ENCODE results near the gene CIPC. TPM values are rescaled to one million over a fixed set of nuclear protein-coding genes. Genes with fewer than 3 reads are reported as not detected.

Gene CIPC
- total and polyA plus RNA-seq, 9 of the 15 experiments (the other 6 are each of a cell fraction or from before 2014, with no cell fraction given), result 5.0 to 16.9 (median 10.7) TPM

- TF ChIP-seq CHAMP1 (IDR thresholded peaks at IDR 0.05), result no peak
- peak; percentile 89 for TF ChIP-seq ZBTB26 (CRISPR knock-in tag; IDR thresholded peaks at IDR 0.05)
- peak; percentile 71; the same call in 1 of the 2 replicates for TF ChIP-seq ZNF592 (IDR thresholded peaks at IDR 0.05)
- no peak for TF ChIP-seq ZNF551 (CRISPR knock-in tag; IDR thresholded peaks at IDR 0.05)
- TF ChIP-seq ZC3H4 (CRISPR knock-in tag; IDR thresholded peaks at IDR 0.05; ENCODE audit: borderline replicate concordance), result no peak
- no peak for TF ChIP-seq CREB5 (CRISPR knock-in tag; IDR thresholded peaks at IDR 0.05)
- TF ChIP-seq NFE2L1 (tag; IDR thresholded peaks at IDR 0.05; ENCODE audit: borderline replicate concordance, low read depth), result no peak
- TF ChIP-seq RBFOX2 (IDR thresholded peaks at IDR 0.05; ENCODE audit: low read depth, low read length), result peak; percentile 91
- no peak for TF ChIP-seq IRF1 (CRISPR knock-in tag; IDR thresholded peaks at IDR 0.05; ENCODE audit: borderline replicate concordance)
- TF ChIP-seq RFX1 (IDR thresholded peaks at IDR 0.05), result peak; percentile 95
- no peak for TF ChIP-seq ETS2 (tag; IDR thresholded peaks at IDR 0.05; ENCODE audit: borderline replicate concordance, poor library complexity, severe bottlenecking)
- TF ChIP-seq SRF (CRISPR knock-in tag; IDR thresholded peaks at IDR 0.05), result peak in 1 of 2 experiments; percentile 29; a peak in 1 of 4 replicates
- no peak for TF ChIP-seq PURB (CRISPR knock-in tag; IDR thresholded peaks at IDR 0.05; ENCODE audit: low read depth)
- peak; percentile 93 for TF ChIP-seq GABPA (tag; conservative IDR thresholded peaks at IDR 0.05; ENCODE audit: low read depth)
Observed at GRCh38 chr14:77097700-77098528, at the start of gene CIPC (continued).
